ENCODE measurements around the gene METTL17.

DNA sequence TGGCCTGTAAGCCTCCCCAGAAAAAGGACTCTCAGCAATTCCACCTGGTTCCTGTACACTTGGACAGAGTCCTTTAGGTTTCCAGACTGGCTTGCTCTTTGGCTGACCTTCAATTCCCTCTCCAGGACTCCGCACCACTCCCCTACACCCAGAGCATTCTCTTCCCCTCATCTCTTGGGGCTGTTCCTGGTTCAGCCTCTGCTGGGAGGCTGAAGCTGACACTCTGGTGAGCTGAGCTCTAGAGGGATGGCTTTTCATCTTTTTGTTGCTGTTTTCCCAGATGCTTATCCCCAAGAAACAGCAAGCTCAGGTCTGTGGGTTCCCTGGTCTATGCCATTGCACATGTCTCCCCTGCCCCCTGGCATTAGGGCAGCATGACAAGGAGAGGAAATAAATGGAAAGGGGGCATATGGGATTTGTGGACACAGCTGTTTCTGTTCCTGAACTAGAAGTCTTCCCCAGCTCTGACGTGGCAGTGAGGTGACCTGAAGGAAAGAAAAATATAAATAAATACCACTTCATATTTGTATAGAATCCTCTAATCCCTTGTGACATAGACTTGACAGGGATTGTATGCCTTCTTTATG, 53.7 kb downstream of the METTL17 start:
- TF ChIP-seq, protein P1, sequence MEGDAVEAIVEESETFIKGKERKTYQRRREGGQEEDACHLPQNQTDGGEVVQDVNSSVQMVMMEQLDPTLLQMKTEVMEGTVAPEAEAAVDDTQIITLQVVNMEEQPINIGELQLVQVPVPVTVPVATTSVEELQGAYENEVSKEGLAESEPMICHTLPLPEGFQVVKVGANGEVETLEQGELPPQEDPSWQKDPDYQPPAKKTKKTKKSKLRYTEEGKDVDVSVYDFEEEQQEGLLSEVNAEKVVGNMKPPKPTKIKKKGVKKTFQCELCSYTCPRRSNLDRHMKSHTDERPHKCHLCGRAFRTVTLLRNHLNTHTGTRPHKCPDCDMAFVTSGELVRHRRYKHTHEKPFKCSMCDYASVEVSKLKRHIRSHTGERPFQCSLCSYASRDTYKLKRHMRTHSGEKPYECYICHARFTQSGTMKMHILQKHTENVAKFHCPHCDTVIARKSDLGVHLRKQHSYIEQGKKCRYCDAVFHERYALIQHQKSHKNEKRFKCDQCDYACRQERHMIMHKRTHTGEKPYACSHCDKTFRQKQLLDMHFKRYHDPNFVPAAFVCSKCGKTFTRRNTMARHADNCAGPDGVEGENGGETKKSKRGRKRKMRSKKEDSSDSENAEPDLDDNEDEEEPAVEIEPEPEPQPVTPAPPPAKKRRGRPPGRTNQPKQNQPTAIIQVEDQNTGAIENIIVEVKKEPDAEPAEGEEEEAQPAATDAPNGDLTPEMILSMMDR (IDR thresholded peaks at IDR 0.05; ENCODE audit: low read length): no peak
- no peak for TF ChIP-seq EZH2 (IDR thresholded peaks at IDR 0.05; ENCODE audit: borderline replicate concordance, low read length)
